Ishikawa (cell line): ENCODE data around the gene ST6GALNAC2.

ENCODE experiments used
- CEBPB ChIP-seq: IDR thresholded peaks from 2 replicates; pipeline ENCODE4 v1.6.1; 2012
- CREB1 ChIP-seq: IDR thresholded peaks from 2 replicates; pipeline ENCODE4 v1.6.1; 2012; ENCODE audit warnings: low read depth
- EGR1 ChIP-seq: IDR thresholded peaks from 2 replicates; pipeline ENCODE4 v1.6.1; 2012
- EP300 ChIP-seq: IDR thresholded peaks from 2 replicates; pipeline ENCODE4 v1.6.1; 2012; ENCODE audit warnings: borderline replicate concordance
- FOXM1 ChIP-seq: IDR thresholded peaks from 2 replicates; pipeline ENCODE4 v1.6.1; 2012; ENCODE audit warnings: low read depth, borderline replicate concordance
- MAX ChIP-seq: IDR thresholded peaks from 2 replicates; pipeline ENCODE4 v1.6.1; 2012
- NFIC ChIP-seq: IDR thresholded peaks from 2 replicates; pipeline ENCODE4 v1.6.1; 2012
- RAD21 ChIP-seq: IDR thresholded peaks from 2 replicates; pipeline ENCODE4 v1.6.1; 2012; ENCODE audit warnings: low read depth
- REST ChIP-seq: IDR thresholded peaks from 2 replicates; pipeline ENCODE4 v1.6.1; 2012; ENCODE audit warnings: low read depth, mild to moderate bottlenecking
- TAF1 ChIP-seq: IDR thresholded peaks from 2 replicates; pipeline ENCODE4 v1.6.1; 2012; ENCODE audit warnings: low read depth, mild to moderate bottlenecking
- TCF12 ChIP-seq: IDR thresholded peaks from 2 replicates; pipeline ENCODE4 v1.6.1; 2012; ENCODE audit warnings: low read depth
- USF1 ChIP-seq: IDR thresholded peaks from 2 replicates; pipeline ENCODE4 v1.6.1; 2012
- YY1 ChIP-seq: IDR thresholded peaks from 2 replicates; pipeline ENCODE4 v1.6.1; 2012; ENCODE audit warnings: low read depth

- no peak for TF ChIP-seq CEBPB
- no peak for TF ChIP-seq EGR1
- TF ChIP-seq CREB1, result no peak
- TF ChIP-seq EP300, result no peak
- TF ChIP-seq USF1, result no peak
- TF ChIP-seq YY1, result no peak
- TF ChIP-seq RAD21, result no peak
- no peak for TF ChIP-seq TAF1
- no peak for TF ChIP-seq MAX
- no peak for TF ChIP-seq NFIC
- no peak for TF ChIP-seq TCF12
- TF ChIP-seq REST, result no peak
- TF ChIP-seq FOXM1, result no peak
Observed at GRCh38 chr17:76534831-76535732, 50.6 kb downstream of the ST6GALNAC2 start.
